GM21423 (cell line): ENCODE measurements around the gene ATG5.
"Not testable (repeated sequence)": the region's sequence is repeated elsewhere in the genome, so short reads cannot be mapped to it uniquely, and the experiment has no call there.

ENCODE experiments used
- ATAC-seq: cut with Tn5 transposase; IDR thresholded peaks from one replicate; pipeline ENCODE4 v1.9.1; 2021; ENCODE audit warnings: mild to moderate bottlenecking, moderate library complexity; ENCODE audit not compliant: unreplicated experiment

Gene ATG5

GRCh38 chr6:106315765-106316374 is 9.7 kb downstream of the ATG5 start:
- ATAC-seq, result no peak

- no peak for ATAC-seq
Observed at GRCh38 chr6:106309766-106310373, 15.7 kb downstream of the ATG5 start.

GRCh38 chr6:106308985-106309384 is 16.6 kb downstream of the ATG5 start:
- no peak for ATAC-seq

GRCh38 chr6:106305740-106306139 is 19.8 kb downstream of the ATG5 start:
- ATAC-seq, result no peak

- ATAC-seq, result no peak
Observed at GRCh38 chr6:106300944-106301343, 24.6 kb downstream of the ATG5 start.

GRCh38 chr6:106300020-106300780 is 25.4 kb downstream of the ATG5 start:
- ATAC-seq, result no peak

- ATAC-seq, result no peak
Observed at GRCh38 chr6:106293116-106293515, 32.4 kb downstream of the ATG5 start.

GRCh38 chr6:106290954-106291353 is 34.6 kb downstream of the ATG5 start:
- no peak for ATAC-seq

GRCh38 chr6:106290032-106290431 is 35.5 kb downstream of the ATG5 start:
- ATAC-seq, result no peak

GRCh38 chr6:106287215-106287614 is 38.3 kb downstream of the ATG5 start:
- no peak for ATAC-seq

- ATAC-seq, result no peak
Observed at GRCh38 chr6:106286746-106287145, 38.8 kb downstream of the ATG5 start.

GRCh38 chr6:106283481-106283880 is 42.1 kb downstream of the ATG5 start:
- no peak for ATAC-seq

GRCh38 chr6:106281661-106282060 is 43.9 kb downstream of the ATG5 start:
- no peak for ATAC-seq

- no peak for ATAC-seq
Observed at GRCh38 chr6:106281088-106281487, 44.5 kb downstream of the ATG5 start.

GRCh38 chr6:106279179-106279578 is 46.4 kb downstream of the ATG5 start:
- no peak for ATAC-seq

- no peak for ATAC-seq
Observed at GRCh38 chr6:106275692-106276091, 49.9 kb downstream of the ATG5 start.

- ATAC-seq, result no peak
Observed at GRCh38 chr6:106273087-106273486, 52.5 kb downstream of the ATG5 start.

GRCh38 chr6:106272287-106272686 is 53.3 kb downstream of the ATG5 start:
- no peak for ATAC-seq

GRCh38 chr6:106270414-106270813 is 55.1 kb downstream of the ATG5 start:
- ATAC-seq, result no peak

- not testable (repeated sequence) for ATAC-seq
Observed at GRCh38 chr6:106269268-106269919, 56.2 kb downstream of the ATG5 start.

- not testable (repeated sequence) for ATAC-seq
Observed at GRCh38 chr6:106268500-106268899, 57.1 kb downstream of the ATG5 start.

GRCh38 chr6:106264433-106264832 is 61.1 kb downstream of the ATG5 start:
- ATAC-seq, result not testable (repeated sequence)
